PFSK-1 (cell line): ENCODE measurements around the gene APOC4.

Experiments used
- FOXP2 ChIP-seq: optimal IDR thresholded peaks from 2 replicates; pipeline ENCODE3; 2011; ENCODE audit warnings: borderline replicate concordance, control low read depth, inconsistent platforms; ENCODE audit not compliant: insufficient read depth; ENCODE audit errors: extremely low read length, extremely low read depth
- POLR2AphosphoS5 ChIP-seq: IDR thresholded peaks from 2 replicates; pipeline ENCODE4 v1.6.1; 2012; ENCODE audit warnings: low read depth, mild to moderate bottlenecking, control low read depth, low read length, moderate library complexity
- REST ChIP-seq, 2 experiments: IDR thresholded peaks; 2 replicates each; pipeline versions ENCODE4 v1.6.1 to v1.8.0; 2011 to 2012; ENCODE audit warnings: low read depth in 2 of 2, low read length in 2 of 2, control low read depth in 1 of 2, inconsistent platforms in 1 of 2, mild to moderate bottlenecking in 1 of 2, moderate library complexity in 1 of 2; ENCODE audit not compliant: insufficient read depth in 1 of 2
- SIN3A ChIP-seq: IDR thresholded peaks from 2 replicates; pipeline ENCODE4 v1.6.1; 2012; ENCODE audit warnings: mild to moderate bottlenecking, low read length, moderate library complexity, borderline replicate concordance; ENCODE audit not compliant: insufficient read depth
- TAF1 ChIP-seq: IDR thresholded peaks from 2 replicates; pipeline ENCODE4 v1.6.1; 2012; ENCODE audit warnings: low read length, control low read depth, borderline replicate concordance; ENCODE audit not compliant: insufficient read depth

Gene APOC4

GRCh38 chr19:44954649-44955504, 12.8 kb downstream of the APOC4 start, which contains the start of gene CLPTM1:
TSS of gene CLPTM1 (plus strand) at chr19:44955380. CDS start at chr19:44955396, 16 bp downstream.
- TF ChIP-seq TAF1 (no peak), FOXP2 (peak; percentile 74), REST (IDR thresholded peaks at IDR 0.05; ENCODE audit: insufficient read depth in 1 of 2, low read depth in 2 of 2, low read length in 2 of 2) (0 out of 4 replicates have a peak, but pooled peaks have one; percentile 25 to 46), POLR2AphosphoS5 (peak; percentile 93), SIN3A (peak; percentile 67; the same call in 1 of the 2 replicates)

- no peak for TF ChIP-seq SIN3A
- TF ChIP-seq TAF1 = no peak
- TF ChIP-seq POLR2AphosphoS5 = no peak
- TF ChIP-seq FOXP2 = no peak
- TF ChIP-seq REST (IDR thresholded peaks at IDR 0.05; ENCODE audit: insufficient read depth in 1 of 2, low read depth in 2 of 2, low read length in 2 of 2) = no peak
Observed at GRCh38 chr19:44955505-44956439, 13.7 kb downstream of the APOC4 start.

GRCh38 chr19:44957526-44957925, 15.5 kb downstream of the APOC4 start:
- TF ChIP-seq SIN3A (no peak), FOXP2 (no peak), TAF1 (no peak), POLR2AphosphoS5 (no peak), REST (IDR thresholded peaks at IDR 0.05; ENCODE audit: insufficient read depth in 1 of 2, low read depth in 2 of 2, low read length in 2 of 2) (no peak)

GRCh38 chr19:44958090-44958489, 16.1 kb downstream of the APOC4 start:
- TF ChIP-seq SIN3A (no peak), FOXP2 (no peak), REST (IDR thresholded peaks at IDR 0.05; ENCODE audit: insufficient read depth in 1 of 2, low read depth in 2 of 2, low read length in 2 of 2) (no peak), POLR2AphosphoS5 (no peak), TAF1 (no peak)
